ENCODE data around the gene SEMA5A.
A peak's percentile ranks its signal among the peaks of the same experiment; 100 is the strongest.

Gene SEMA5A

DNA sequence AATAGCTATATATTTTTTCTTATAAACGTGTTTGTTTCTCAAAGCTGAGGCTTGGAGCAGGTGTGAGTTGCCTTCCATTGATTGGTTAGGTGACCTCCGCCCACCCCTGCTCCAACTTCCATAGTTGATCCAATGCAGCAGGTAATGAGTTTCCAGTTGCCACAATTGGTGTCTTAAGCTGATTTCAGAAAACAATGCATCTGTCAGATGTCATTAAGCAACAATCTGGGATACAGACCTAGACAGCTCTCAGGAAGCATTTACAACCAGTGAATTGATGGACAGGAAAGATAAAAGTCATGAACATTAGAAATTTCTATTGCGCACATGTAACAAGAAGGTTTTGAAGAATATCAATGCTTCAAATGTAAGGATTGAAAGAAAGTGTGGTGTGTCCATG is 510.5 kb downstream of the SEMA5A start:
- Histone ChIP-seq H3K79me1 (ENCODE audit: low read depth, low read length) (no peaks in the 10 kb centered on the region), H4K91ac (ENCODE audit: low read depth, low read length, poor library complexity) (no peak overlapping the region), H3K27ac (replicated peaks; ENCODE audit: low read length) (peak overlapping the region; percentile 39), H3K14ac (ENCODE audit: low read length) (no peak overlapping the region), H3K4me2 (ENCODE audit: insufficient read depth, low read length, poor library complexity, severe bottlenecking) (no peak overlapping the region), H3K4me3 (ENCODE audit: low read length in 2 of 2) (no peak overlapping the region), H3K9me3 (replicated peaks in 1 of 2; ENCODE audit: control insufficient read depth in 2 of 2, insufficient read depth in 1 of 2, low read depth in 1 of 2, low read length in 2 of 2) (no peaks in the 10 kb centered on the region), H2BK12ac (ENCODE audit: low read length) (no peak overlapping the region), H2AFZ (ENCODE audit: low read length) (no peak overlapping the region), H2AK5ac (ENCODE audit: low read depth, low read length) (no peak overlapping the region), H3K9ac (ENCODE audit: low read depth, low read length, poor library complexity) (no peak overlapping the region), H3K36me3 (replicated peaks in 1 of 2; ENCODE audit: control insufficient read depth in 2 of 2, insufficient read depth in 2 of 2, low read length in 2 of 2) (no peaks in the 10 kb centered on the region), H2BK15ac (ENCODE audit: low read length) (no peak overlapping the region), H3K4me1 (ENCODE audit: control insufficient read depth in 2 of 2, insufficient read depth in 1 of 2, low read depth in 1 of 2, low read length in 2 of 2) (peaks cover 12 to 24% of the 10 kb centered on the region in 2 donors), H4K8ac (ENCODE audit: low read depth, low read length) (no peak overlapping the region), H3K18ac (ENCODE audit: low read length) (no peak overlapping the region), H3K27me3 (ENCODE audit: control insufficient read depth in 3 of 3, insufficient read depth in 3 of 3, low read depth in 1 of 3, low read length in 3 of 3) (no peaks in the 10 kb centered on the region), H3K23ac (ENCODE audit: low read depth, low read length, poor library complexity) (no peak overlapping the region), H3K4ac (ENCODE audit: low read length) (no peak overlapping the region), H2BK5ac (ENCODE audit: low read length) (no peak overlapping the region), H2BK120ac (ENCODE audit: low read depth, low read length) (no peak overlapping the region)
- WGBS, 2 donors (ENCODE audit: extremely low coverage in 2 of 2, insufficient read length in 2 of 2, insufficient replicate concordance in 1 of 2): no CpG with 5 or more reads among the region's 3 CpGs
- no peak for DNase-seq (ENCODE audit: low spot score)

DNA sequence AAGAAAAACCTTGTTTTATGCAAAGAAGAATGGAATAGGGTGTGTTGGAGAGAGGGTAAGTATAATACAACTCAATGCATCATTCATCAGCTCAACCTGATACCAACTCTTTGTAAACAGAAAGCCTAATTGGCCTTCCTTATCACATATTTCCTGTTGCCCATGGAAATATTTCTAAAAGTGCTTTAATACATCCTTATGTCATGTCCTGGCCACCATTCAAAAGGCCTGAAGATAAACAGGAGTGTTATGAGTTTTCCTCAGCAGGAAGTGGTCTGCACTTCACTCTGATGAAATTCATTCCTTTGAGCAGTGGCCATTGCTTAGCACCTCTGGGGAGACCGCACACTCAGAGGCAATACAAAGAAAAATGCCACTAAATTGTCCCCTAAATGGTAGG is 511.2 kb downstream of the SEMA5A start:
- WGBS, 2 donors (ENCODE audit: extremely low coverage in 2 of 2, insufficient read length in 2 of 2, insufficient replicate concordance in 1 of 2): no CpG with 5 or more reads among the region's 1 CpG
- H2AFZ ChIP-seq (ENCODE audit: low read length): no peak overlapping the region
- no peak overlapping the region for H3K27ac ChIP-seq (replicated peaks; ENCODE audit: low read length)
- H2AK5ac ChIP-seq (ENCODE audit: low read depth, low read length): no peak overlapping the region
- H3K36me3 ChIP-seq (replicated peaks in 1 of 2; ENCODE audit: control insufficient read depth in 2 of 2, insufficient read depth in 2 of 2, low read length in 2 of 2): no peaks in the 10 kb centered on the region
- H3K18ac ChIP-seq (ENCODE audit: low read length): no peak overlapping the region
- no peak overlapping the region for H2BK120ac ChIP-seq (ENCODE audit: low read depth, low read length)
- no peak overlapping the region for H3K4me2 ChIP-seq (ENCODE audit: insufficient read depth, low read length, poor library complexity, severe bottlenecking)
- no peaks in the 10 kb centered on the region for H3K27me3 ChIP-seq (ENCODE audit: control insufficient read depth in 3 of 3, insufficient read depth in 3 of 3, low read depth in 1 of 3, low read length in 3 of 3)
- H2BK5ac ChIP-seq (ENCODE audit: low read length): no peak overlapping the region
- no peak overlapping the region for H3K9ac ChIP-seq (ENCODE audit: low read depth, low read length, poor library complexity)
- H4K91ac ChIP-seq (ENCODE audit: low read depth, low read length, poor library complexity): no peak overlapping the region
- no peak overlapping the region for H3K4ac ChIP-seq (ENCODE audit: low read length)
- H4K8ac ChIP-seq (ENCODE audit: low read depth, low read length): no peak overlapping the region
- no peaks in the 10 kb centered on the region for H3K79me1 ChIP-seq (ENCODE audit: low read depth, low read length)
- no peak overlapping the region for H3K14ac ChIP-seq (ENCODE audit: low read length)
- no peaks in the 10 kb centered on the region for H3K9me3 ChIP-seq (replicated peaks in 1 of 2; ENCODE audit: control insufficient read depth in 2 of 2, insufficient read depth in 1 of 2, low read depth in 1 of 2, low read length in 2 of 2)
- H3K23ac ChIP-seq (ENCODE audit: low read depth, low read length, poor library complexity): no peak overlapping the region
- no peak for DNase-seq (ENCODE audit: low spot score)
- no peak overlapping the region for H2BK15ac ChIP-seq (ENCODE audit: low read length)
- H3K4me1 ChIP-seq (ENCODE audit: control insufficient read depth in 2 of 2, insufficient read depth in 1 of 2, low read depth in 1 of 2, low read length in 2 of 2): peaks cover 10 to 24% of the 10 kb centered on the region in 2 donors
- no peak overlapping the region for H2BK12ac ChIP-seq (ENCODE audit: low read length)
- no peak overlapping the region for H3K4me3 ChIP-seq (ENCODE audit: low read length in 2 of 2)

DNA sequence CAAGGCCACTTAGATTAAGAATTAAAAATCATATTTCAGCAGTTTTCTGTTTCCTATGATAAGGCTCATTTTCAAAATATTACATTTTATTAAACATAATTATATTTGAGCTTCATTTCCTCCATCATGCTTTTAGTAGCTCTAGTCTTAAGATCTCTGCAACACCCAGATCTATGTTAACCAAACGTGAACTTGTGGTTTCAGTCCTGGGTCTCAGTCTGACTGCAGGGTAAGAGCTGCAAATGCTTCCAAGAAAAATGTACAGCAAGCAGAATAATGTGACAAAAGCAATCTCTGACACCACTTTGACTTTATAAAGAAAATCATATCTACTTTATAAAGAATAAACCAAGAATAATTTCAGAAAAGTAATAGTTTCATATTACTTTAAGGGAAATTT is 512.4 kb downstream of the SEMA5A start:
- Histone ChIP-seq H3K79me1 (ENCODE audit: low read depth, low read length) (no peaks in the 10 kb centered on the region), H2BK120ac (ENCODE audit: low read depth, low read length) (no peak overlapping the region), H3K27ac (replicated peaks; ENCODE audit: low read length) (no peak overlapping the region), H2AFZ (ENCODE audit: low read length) (no peak overlapping the region), H3K27me3 (ENCODE audit: control insufficient read depth in 3 of 3, insufficient read depth in 3 of 3, low read depth in 1 of 3, low read length in 3 of 3) (no peaks in the 10 kb centered on the region), H3K9ac (ENCODE audit: low read depth, low read length, poor library complexity) (no peak overlapping the region), H3K4me2 (ENCODE audit: insufficient read depth, low read length, poor library complexity, severe bottlenecking) (no peak overlapping the region), H3K14ac (ENCODE audit: low read length) (no peak overlapping the region), H2AK5ac (ENCODE audit: low read depth, low read length) (no peak overlapping the region), H3K4ac (ENCODE audit: low read length) (no peak overlapping the region), H3K36me3 (replicated peaks in 1 of 2; ENCODE audit: control insufficient read depth in 2 of 2, insufficient read depth in 2 of 2, low read length in 2 of 2) (no peaks in the 10 kb centered on the region), H4K91ac (ENCODE audit: low read depth, low read length, poor library complexity) (no peak overlapping the region), H3K4me3 (ENCODE audit: low read length in 2 of 2) (no peak overlapping the region), H3K18ac (ENCODE audit: low read length) (no peak overlapping the region), H2BK5ac (ENCODE audit: low read length) (no peak overlapping the region), H2BK15ac (ENCODE audit: low read length) (no peak overlapping the region), H3K4me1 (ENCODE audit: control insufficient read depth in 2 of 2, insufficient read depth in 1 of 2, low read depth in 1 of 2, low read length in 2 of 2) (peaks cover 10 to 24% of the 10 kb centered on the region in 2 donors), H2BK12ac (ENCODE audit: low read length) (no peak overlapping the region), H3K23ac (ENCODE audit: low read depth, low read length, poor library complexity) (no peak overlapping the region), H4K8ac (ENCODE audit: low read depth, low read length) (no peak overlapping the region), H3K9me3 (replicated peaks in 1 of 2; ENCODE audit: control insufficient read depth in 2 of 2, insufficient read depth in 1 of 2, low read depth in 1 of 2, low read length in 2 of 2) (peaks cover 0 to 2% of the 10 kb centered on the region in 2 donors)
- no peak for DNase-seq (ENCODE audit: low spot score)
- no CpG with 5 or more reads among the region's 1 CpG for WGBS, 2 donors (ENCODE audit: extremely low coverage in 2 of 2, insufficient read length in 2 of 2, insufficient replicate concordance in 1 of 2)

DNA sequence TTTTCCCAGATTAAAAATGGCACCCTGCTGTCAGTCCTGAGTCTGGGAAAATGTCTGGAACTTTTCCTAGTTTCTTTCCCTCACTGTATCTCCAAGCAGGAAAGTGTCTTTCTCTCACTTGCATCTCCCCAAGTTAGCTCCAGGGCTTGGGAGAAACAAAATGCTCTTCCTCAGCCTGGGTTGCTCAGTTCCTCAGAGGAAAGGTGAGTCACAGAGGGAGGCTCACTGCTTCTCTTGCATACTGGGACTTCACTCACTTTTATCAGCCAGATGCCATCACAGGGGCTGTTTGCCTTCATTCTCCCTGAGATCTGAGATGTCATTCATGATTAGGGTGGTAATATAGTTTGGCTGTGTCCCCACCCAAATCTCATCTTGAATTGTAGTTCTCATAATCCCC is 519.9 kb downstream of the SEMA5A start:
- no peak overlapping the region for H3K4me2 ChIP-seq (ENCODE audit: insufficient read depth, low read length, poor library complexity, severe bottlenecking)
- H3K9ac ChIP-seq (ENCODE audit: low read depth, low read length, poor library complexity): no peak overlapping the region
- no peak overlapping the region for H3K18ac ChIP-seq (ENCODE audit: low read length)
- H3K79me1 ChIP-seq (ENCODE audit: low read depth, low read length): no peaks in the 10 kb centered on the region
- no peak overlapping the region for H4K91ac ChIP-seq (ENCODE audit: low read depth, low read length, poor library complexity)
- H2BK15ac ChIP-seq (ENCODE audit: low read length): no peak overlapping the region
- no peak overlapping the region for H3K27ac ChIP-seq (replicated peaks; ENCODE audit: low read length)
- peaks cover 15 to 26% of the 10 kb centered on the region in 2 donors for H3K9me3 ChIP-seq (replicated peaks in 1 of 2; ENCODE audit: control insufficient read depth in 2 of 2, insufficient read depth in 1 of 2, low read depth in 1 of 2, low read length in 2 of 2)
- no peak overlapping the region for H2BK5ac ChIP-seq (ENCODE audit: low read length)
- no peak overlapping the region for H3K4me3 ChIP-seq (ENCODE audit: low read length in 2 of 2)
- no peaks in the 10 kb centered on the region for H3K36me3 ChIP-seq (replicated peaks in 1 of 2; ENCODE audit: control insufficient read depth in 2 of 2, insufficient read depth in 2 of 2, low read length in 2 of 2)
- H3K27me3 ChIP-seq (ENCODE audit: control insufficient read depth in 3 of 3, insufficient read depth in 3 of 3, low read depth in 1 of 3, low read length in 3 of 3): peaks cover 0 to 2% (median 0%) of the 10 kb centered on the region in 3 experiments
- H3K23ac ChIP-seq (ENCODE audit: low read depth, low read length, poor library complexity): no peak overlapping the region
- no peak overlapping the region for H3K14ac ChIP-seq (ENCODE audit: low read length)
- H3K4ac ChIP-seq (ENCODE audit: low read length): no peak overlapping the region
- no peaks in the 10 kb centered on the region for H3K4me1 ChIP-seq (ENCODE audit: control insufficient read depth in 2 of 2, insufficient read depth in 1 of 2, low read depth in 1 of 2, low read length in 2 of 2)
- H2BK12ac ChIP-seq (ENCODE audit: low read length): no peak overlapping the region
- H4K8ac ChIP-seq (ENCODE audit: low read depth, low read length): no peak overlapping the region
- H2BK120ac ChIP-seq (ENCODE audit: low read depth, low read length): no peak overlapping the region
- no peak overlapping the region for H2AK5ac ChIP-seq (ENCODE audit: low read depth, low read length)
- no peak overlapping the region for H2AFZ ChIP-seq (ENCODE audit: low read length)
- DNase-seq (ENCODE audit: low spot score): no peak
